ENCODE results near the gene UBL5. TPM values are rescaled to one million over a fixed set of nuclear protein-coding genes. Genes with fewer than 3 reads are reported as not detected.

UBL5 gene
- total RNA-seq, 1 experiment from 2014 or later, result 634 TPM

- no peak for DNase-seq (ENCODE audit: low read depth)
These were observed 26.6 kb downstream of the UBL5 start for GRCh38 chr19:9854282-9854846.

GRCh38 chr19:9856609-9857008 is 28.9 kb downstream of the UBL5 start:
- no peak for DNase-seq (ENCODE audit: low read depth)

DNA sequence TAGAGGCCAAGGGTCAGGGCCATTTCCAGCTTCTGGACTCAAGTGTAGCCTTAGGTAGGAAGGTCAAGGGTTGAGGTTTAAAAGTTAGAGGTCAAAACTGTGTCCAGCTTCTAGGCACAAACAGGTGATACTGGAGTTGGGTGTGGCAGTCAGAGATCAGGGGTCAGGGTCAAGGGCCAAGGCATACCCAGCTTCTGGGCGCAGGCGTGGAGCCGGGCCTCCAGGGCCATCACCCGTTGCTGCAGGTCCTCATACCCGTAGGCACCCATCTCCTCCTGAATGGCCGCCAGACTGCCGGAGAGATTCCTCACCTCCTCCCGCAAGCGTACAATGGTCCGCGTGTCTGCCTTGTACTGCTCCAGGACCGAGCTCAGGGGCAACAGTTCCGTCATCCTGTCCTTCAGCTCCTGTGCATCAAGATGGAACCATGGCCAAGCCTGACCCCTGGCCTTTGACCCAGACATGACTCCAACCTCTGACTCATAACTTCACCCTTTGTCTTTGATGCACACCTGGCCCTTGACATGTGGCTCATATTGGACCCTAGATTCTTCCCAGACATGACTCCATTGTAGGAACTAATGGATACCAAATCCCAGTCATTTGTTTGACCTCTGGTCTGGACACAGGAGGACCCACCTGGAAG is 29.5 kb downstream of the UBL5 start:
- no peak for DNase-seq (ENCODE audit: low read depth)

- no peak for DNase-seq (ENCODE audit: low read depth)
These were observed 30.4 kb downstream of the UBL5 start for GRCh38 chr19:9857920-9858746.

DNA sequence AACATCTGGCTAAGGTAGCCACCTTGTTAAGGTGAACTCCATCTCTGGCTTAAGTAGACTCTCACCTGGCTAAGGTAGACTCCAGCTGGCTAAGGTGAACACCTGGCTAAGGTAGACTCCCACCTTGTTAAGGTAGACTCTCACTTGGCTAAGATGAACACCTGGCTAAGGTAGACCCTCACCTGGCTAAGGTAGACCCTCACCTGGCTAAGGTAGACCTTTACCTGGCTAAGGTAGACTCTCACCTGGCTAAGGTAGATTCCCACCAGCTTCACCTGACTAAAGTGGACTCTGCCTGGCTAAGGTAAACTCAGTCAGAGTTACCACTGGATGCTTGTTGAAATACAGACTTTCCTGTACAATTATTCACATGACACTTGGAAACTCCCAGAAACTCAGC is 31.0 kb downstream of the UBL5 start:
- DNase-seq (ENCODE audit: low read depth), result no peak

DNA sequence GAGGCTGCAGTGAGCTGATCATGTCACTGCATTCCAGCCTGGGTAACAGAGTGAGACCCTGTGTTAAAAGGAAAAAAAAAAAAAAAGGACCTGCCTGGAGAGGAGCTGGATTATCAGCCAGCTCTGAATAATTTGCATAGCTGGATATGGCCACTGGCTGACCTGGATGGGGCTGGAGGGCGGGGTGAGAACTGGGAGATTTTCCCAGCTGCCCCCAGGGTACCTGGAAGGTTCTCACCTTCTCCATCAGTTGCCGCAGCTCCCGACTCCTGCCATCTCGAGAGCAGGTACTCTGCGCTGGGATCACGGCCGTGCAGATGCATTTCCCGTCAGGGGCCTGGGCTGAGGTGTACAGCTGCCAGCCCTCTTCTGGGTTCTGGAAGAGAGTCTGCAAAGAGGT is 32.7 kb downstream of the UBL5 start:
- no peak for DNase-seq (ENCODE audit: low read depth)

- DNase-seq (ENCODE audit: low read depth), result no peak
These were observed 33.8 kb downstream of the UBL5 start for GRCh38 chr19:9861503-9861902.

GRCh38 chr19:9862938-9863337 is 35.2 kb downstream of the UBL5 start:
- DNase-seq (ENCODE audit: low read depth), result no peak

GRCh38 chr19:9863759-9864158 is 36.0 kb downstream of the UBL5 start:
- no peak for DNase-seq (ENCODE audit: low read depth)

DNA sequence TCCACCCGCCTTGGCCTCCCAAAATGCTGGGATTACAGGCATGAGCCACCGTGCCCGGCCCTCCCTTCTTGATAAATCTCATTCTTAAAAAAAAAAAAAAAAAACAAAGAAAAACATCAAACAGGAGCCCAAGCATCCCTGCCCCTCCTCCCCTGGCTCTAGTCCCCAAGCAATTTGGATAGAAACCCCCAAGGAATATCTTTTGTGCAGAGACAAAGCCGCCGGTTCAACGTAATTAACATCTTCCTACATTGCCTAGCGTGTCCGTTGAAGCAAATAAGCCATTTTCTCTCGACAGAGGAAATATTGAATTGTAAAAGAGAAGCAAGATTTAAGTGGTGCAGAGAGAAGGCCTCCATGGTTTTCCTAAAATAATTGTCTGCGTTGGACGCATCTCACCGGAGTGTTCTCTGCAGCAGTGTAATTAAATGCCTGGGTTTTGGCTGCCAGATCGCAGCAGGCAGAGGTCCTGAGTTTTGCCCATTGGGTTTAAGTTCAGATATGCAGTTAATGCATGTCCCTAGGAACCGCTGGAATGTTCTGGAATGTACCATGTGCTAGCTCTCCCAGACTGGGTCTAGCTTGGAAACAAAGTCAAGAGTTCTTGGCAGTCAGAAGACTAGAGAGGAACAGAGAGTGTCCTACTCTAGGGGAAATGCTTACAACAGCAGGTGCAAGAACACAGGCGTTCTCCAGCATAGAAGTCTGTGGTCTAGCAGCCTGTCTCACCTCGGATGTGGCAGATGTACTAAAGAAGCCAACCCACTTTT is 38.2 kb downstream of the UBL5 start:
- no peak for DNase-seq (ENCODE audit: low read depth)

GRCh38 chr19:9868983-9869617 is 41.4 kb downstream of the UBL5 start:
- DNase-seq (ENCODE audit: low read depth), result no peak

DNA sequence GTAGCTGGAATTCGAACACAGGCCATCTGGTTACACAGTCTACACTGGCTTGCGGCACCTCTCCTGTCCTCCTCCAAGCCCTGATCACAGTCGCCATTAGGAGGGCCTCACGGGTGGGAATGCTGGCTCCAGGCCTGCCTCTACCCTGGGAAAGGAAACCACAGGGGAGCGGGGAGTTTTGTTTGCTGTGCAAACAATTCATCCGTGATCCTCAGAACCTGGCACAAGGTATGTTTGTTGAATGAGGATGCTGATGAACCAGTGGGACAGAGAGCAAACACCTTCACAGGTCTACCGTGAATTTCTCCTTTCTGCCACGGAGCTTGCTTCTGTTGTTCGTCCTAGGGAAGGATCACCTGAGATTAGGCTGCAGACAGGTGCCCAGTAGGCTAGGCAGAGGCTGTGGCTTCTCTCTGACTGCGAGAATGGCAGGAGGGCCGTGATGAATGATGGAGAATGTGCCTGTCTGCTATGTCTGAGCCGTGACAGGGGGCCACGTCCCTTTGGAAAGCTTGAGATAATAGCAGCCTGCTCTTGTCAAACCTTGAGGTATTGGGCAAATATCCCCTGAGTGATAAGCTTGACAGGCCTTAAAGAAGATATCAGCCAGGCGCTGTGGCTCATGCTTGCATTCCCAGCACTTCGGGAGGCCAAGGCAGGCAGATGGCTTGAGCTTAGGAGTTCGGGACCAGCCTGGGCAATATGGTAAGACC is 44.1 kb downstream of the UBL5 start:
- DNase-seq (ENCODE audit: low read depth), result no peak

GRCh38 chr19:9872618-9873242 is 45.0 kb downstream of the UBL5 start:
- no peak for DNase-seq (ENCODE audit: low read depth)

- no peak for DNase-seq (ENCODE audit: low read depth)
These were observed 47.4 kb downstream of the UBL5 start for GRCh38 chr19:9875031-9875627.

- no peak for DNase-seq (ENCODE audit: low read depth)
These were observed 48.1 kb downstream of the UBL5 start for GRCh38 chr19:9875796-9876195.

DNA sequence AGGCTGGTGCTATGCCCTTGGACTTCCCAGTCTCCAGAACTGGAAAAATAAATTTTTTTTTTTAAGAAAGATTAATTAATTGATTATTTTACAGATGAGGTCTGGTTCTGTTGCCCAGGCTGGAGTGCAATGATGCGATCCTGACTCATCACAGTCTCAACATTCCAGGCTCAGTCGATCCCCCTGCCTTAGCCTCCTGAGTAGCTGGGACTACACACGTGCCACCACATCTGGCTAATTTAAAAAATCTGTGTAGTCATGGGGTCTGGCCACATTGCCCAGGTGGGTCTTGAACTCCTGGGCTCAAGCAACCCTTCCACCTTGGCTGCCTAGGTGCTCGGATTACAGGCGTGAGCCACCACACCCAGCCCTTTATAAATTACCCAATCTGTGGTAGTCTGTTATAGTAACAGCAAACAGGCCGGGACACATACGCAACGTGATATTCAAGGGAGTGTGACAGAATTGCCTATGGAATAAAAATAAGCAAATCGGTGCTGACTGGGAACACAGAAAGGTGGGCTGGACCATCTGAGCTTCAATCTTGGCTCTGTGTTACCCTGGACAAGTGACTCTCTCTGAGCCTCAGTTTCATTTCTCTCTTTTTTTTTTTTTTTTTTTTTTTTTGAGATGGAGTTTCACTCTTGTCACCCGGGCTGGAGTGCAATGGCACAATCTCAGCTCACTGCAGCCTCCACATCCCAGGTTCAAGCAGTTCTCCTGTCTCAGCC is 50.2 kb downstream of the UBL5 start:
- DNase-seq (ENCODE audit: low read depth), result peak; percentile 66

DNA sequence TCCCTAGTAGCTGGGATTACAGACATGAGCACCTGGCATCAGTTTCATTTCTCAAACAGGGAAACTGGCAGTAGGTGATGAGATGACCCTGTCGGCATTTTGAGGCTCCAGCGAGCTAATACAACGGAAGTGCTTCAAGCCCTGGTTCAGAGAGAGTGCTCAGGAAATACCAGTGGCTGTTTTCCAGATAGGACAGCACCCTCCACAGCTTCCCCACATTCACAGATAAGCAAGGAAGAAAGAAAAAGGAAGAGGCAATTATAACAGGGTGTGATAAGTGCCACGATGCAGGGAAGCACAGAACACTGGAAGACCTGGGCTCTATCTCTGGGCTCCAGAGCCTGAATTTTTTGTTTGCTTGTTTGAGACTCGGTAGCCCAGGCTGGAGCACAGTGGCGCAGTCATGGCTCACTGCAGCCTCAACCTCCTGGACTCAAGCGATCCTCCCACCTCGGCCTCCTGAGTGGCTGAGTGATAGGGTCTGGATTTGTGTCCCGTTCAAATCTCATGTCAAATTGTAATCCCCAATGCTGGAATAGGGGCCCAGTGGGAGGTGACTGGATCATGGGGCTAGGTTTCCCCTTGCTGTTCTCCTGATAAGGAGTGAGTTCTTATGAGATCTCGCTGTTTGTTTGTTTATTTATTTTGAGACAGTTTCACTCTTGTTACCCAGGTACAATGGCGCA is 50.9 kb downstream of the UBL5 start:
- DNase-seq (ENCODE audit: low read depth), result peak; percentile 35
